ENCODE measurements around the gene RCOR3. TPM values are rescaled to one million over a fixed set of nuclear protein-coding genes. Genes with fewer than 3 reads are reported as not detected.

The RCOR3 gene
- total RNA-seq, 4 donors from 2014 or later = 28.1 to 55.0 (median 43.5) TPM

DNA sequence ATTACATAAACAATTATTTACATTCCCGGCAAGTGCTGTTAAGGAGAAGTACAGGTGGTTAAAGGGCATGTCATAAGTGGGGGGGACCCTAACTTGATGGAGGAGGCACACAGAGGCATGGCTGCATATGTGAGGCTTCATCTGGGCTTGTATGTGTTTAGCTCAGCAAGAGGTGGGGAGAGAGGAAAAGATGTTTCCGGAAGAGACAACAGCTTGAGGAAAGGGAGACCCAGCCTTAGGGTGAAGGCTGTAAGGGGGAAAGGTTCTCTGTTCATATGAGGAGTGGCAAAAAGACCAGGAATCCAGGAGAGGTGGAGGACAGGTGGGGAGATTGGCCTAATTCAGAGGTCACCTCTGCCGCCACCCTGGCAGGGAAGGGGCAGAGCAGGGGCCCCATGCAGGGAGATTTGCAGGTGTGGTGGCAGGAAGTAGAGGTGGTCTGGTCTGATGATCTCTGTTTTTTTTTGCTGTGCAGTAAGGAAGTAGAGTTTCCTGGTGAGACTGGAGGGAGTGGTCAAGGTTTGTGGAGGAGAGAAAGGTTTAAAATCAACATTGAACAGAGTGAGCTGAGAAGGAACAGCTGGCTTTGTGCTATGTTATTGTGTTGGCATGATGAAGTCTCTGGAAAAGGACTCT is 76.5 kb downstream of the RCOR3 start:
- TF ChIP-seq, protein P1, sequence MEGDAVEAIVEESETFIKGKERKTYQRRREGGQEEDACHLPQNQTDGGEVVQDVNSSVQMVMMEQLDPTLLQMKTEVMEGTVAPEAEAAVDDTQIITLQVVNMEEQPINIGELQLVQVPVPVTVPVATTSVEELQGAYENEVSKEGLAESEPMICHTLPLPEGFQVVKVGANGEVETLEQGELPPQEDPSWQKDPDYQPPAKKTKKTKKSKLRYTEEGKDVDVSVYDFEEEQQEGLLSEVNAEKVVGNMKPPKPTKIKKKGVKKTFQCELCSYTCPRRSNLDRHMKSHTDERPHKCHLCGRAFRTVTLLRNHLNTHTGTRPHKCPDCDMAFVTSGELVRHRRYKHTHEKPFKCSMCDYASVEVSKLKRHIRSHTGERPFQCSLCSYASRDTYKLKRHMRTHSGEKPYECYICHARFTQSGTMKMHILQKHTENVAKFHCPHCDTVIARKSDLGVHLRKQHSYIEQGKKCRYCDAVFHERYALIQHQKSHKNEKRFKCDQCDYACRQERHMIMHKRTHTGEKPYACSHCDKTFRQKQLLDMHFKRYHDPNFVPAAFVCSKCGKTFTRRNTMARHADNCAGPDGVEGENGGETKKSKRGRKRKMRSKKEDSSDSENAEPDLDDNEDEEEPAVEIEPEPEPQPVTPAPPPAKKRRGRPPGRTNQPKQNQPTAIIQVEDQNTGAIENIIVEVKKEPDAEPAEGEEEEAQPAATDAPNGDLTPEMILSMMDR (IDR thresholded peaks at IDR 0.05) = no peak
- no peak for TF ChIP-seq POLR2A (IDR thresholded peaks at IDR 0.05)
- intact Hi-C loops (cut with DNase I; ENCODE audit: low total_unique reads) = no loop called here
- H3K4me3 ChIP-seq (ENCODE audit: low read depth, poor library complexity, severe bottlenecking) = no peak overlapping the region
- WGBS, 2 donors = 80 to 82% methylated on average over 3 of the region's 3 CpGs
- DNase-seq (ENCODE audit: low spot score in 2 of 2) = no peak

DNA sequence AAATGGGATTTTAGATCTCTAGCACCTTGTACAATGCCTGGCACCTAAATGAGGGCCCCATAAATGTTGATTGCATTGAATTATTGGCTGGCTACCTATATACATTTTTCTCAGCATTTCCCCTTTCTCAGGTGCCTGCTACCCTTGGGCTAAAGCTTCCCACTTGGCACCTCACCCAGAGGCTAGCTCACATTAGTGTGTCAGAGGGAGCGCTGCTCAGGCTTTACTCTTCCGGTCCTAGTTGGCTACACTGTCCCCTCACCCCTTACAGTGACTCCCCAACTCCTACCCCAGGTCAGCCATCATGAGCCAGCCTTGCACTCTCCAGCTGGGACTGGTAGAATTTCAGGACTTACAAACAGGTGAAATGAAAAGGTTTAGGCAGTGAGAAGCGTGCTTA is 77.0 kb downstream of the RCOR3 start:
- no peak for TF ChIP-seq POLR2A (IDR thresholded peaks at IDR 0.05)
- TF ChIP-seq, protein P1 (IDR thresholded peaks at IDR 0.05) = no peak
- H3K4me3 ChIP-seq (ENCODE audit: low read depth, poor library complexity, severe bottlenecking) = no peak overlapping the region
- 92 to 93% methylated on average over 3 of the region's 3 CpGs for WGBS, 2 donors
- intact Hi-C loops (cut with DNase I; ENCODE audit: low total_unique reads) = no loop called here
- DNase-seq (ENCODE audit: low spot score in 2 of 2) = no peak

DNA sequence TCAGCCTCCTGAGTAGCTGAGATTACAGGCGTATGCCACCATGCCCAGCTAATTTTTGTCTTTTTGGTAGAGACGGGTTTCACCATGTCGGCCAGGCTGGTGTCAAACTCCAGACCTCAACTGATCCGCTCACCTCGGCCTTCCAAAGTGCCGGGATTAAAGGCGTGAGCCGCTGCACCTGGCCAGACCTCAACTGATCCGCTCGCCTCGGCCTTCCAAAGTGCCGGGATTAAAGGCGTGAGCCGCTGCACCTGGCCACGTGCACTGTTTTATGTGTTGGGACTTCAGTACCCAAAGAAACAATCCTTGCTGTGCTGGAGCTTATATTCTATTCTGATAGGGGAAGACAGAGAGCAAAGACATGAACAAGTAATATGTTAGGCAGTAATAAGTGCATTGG is 77.6 kb downstream of the RCOR3 start:
- WGBS, 2 donors = 90 to 93% methylated on average over 15 of the region's 15 CpGs
- TF ChIP-seq, protein P1 (IDR thresholded peaks at IDR 0.05) = no peak
- no peak for TF ChIP-seq POLR2A (IDR thresholded peaks at IDR 0.05)
- DNase-seq (ENCODE audit: low spot score in 2 of 2) = no peak
- no peak overlapping the region for H3K4me3 ChIP-seq (ENCODE audit: low read depth, poor library complexity, severe bottlenecking)
- intact Hi-C loops (cut with DNase I; ENCODE audit: low total_unique reads) = no loop called here

DNA sequence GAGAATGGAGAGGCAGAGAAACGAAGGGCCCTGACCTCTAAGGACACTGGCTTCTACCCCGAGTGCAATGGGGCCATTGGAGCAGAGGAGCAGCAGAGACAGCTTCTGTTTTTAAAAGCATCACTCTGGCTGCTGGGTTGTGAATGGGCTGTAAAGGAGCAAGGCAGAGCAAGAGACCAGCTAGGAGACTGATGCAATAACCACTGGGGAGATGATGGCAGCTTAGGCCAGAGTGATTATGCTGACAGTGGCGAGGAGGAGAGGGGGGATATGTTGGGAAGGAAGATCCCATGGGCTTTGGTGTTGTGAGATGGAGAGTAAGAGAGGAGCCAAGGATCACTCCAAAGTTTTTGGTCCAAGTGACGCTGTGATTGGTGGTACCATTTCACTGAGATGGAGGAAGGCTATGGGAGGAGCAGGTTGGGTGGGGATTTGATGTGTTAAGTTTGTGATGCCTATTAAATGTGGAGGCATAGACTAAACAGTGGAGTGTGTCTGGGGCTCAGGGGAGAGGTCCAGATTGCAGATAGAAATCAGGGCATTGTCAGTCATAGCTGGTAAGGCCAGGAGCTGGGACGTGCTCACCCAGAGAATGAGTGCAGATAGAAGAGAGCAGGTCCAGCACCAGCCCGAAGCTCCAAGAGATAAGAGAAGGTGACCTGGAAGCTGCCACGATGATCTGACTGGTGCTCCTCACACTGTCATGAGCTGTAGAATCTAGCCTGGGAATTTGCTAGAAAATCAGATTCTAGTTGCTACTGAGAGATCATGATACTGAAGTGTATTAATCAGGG is 78.5 kb downstream of the RCOR3 start:
- TF ChIP-seq, protein P1 (IDR thresholded peaks at IDR 0.05) = no peak
- TF ChIP-seq POLR2A (IDR thresholded peaks at IDR 0.05) = no peak

DNA sequence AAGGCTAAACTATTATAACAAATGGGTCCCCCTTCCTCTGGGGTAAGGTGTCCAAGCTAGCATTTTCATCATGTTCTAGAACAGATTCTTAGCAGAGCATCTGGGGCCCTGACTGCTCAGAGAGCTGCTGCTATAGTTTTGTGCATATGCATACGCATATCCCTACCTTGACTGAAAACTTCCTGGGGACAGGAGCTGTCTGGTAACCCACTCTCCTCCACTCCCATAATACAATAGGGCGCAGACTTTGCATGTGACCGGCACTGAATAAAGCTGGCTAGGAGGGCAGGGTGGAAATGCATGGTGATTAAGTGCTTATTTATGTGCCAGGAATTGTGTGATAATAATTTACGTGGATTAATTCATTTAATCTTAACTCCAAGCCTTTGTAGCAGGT is 79.1 kb downstream of the RCOR3 start:
- no peak overlapping the region for H3K4me3 ChIP-seq (ENCODE audit: low read depth, poor library complexity, severe bottlenecking)
- intact Hi-C loops (cut with DNase I; ENCODE audit: low total_unique reads) = no loop called here
- WGBS, 2 donors = 94 to 96% methylated on average over 4 of the region's 4 CpGs
- no peak for DNase-seq (ENCODE audit: low spot score in 2 of 2)
- no peak for TF ChIP-seq POLR2A (IDR thresholded peaks at IDR 0.05)
- TF ChIP-seq, protein P1 (IDR thresholded peaks at IDR 0.05) = no peak

More for the DNA sequence above, 78.5 kb downstream of the RCOR3 start:
- 86 to 87% methylated on average over 7 of the region's 7 CpGs for WGBS, 2 donors
- intact Hi-C loops (cut with DNase I; ENCODE audit: low total_unique reads) = no loop called here
- no peak for DNase-seq (ENCODE audit: low spot score in 2 of 2)
- no peak overlapping the region for H3K4me3 ChIP-seq (ENCODE audit: low read depth, poor library complexity, severe bottlenecking)
